Kidney (tissue), 14 donors: ENCODE measurements around the gene DENND5A. TPM values are rescaled to one million over a fixed set of nuclear protein-coding genes. Genes with fewer than 3 reads are reported as not detected.
A peak's percentile ranks its signal among the peaks of the same experiment; 100 is the strongest.

Source experiments
- DNase-seq, 5 donors: peaks; one replicate each; pipeline ENCODE4 v3.0.0-alpha.2; 2013 to 2020
- FAIRE-seq: peaks from 2 replicates; lab custom pipeline; 2012; peaks lifted over from hg19 to GRCh38; lab: Jason Lieb, UNC
- H3K27ac ChIP-seq, 2 donors: one replicate each; pipeline ENCODE4 v1.7.0; 2013; ENCODE audit warnings: low read depth in 2 of 2, low read length in 2 of 2, inconsistent platforms in 1 of 2
- H3K27me3 ChIP-seq: one replicate; pipeline ENCODE4 v1.7.1; 2013; ENCODE audit warnings: low read length, inconsistent platforms; ENCODE audit not compliant: control insufficient read depth, insufficient read depth
- H3K36me3 ChIP-seq, 3 donors: one replicate each; pipeline versions ENCODE4 v1.7.0 to v1.7.1; 2013; ENCODE audit warnings: low read length in 3 of 3, control low read depth in 1 of 3, inconsistent platforms in 1 of 3; ENCODE audit not compliant: insufficient read depth in 3 of 3, control insufficient read depth in 2 of 3
- H3K4me1 ChIP-seq, 3 donors: one replicate each; pipeline versions ENCODE4 v1.7.0 to v1.7.1; 2013; ENCODE audit warnings: low read length in 3 of 3, inconsistent platforms in 1 of 3, low read depth in 1 of 3; ENCODE audit not compliant: control insufficient read depth in 2 of 3, insufficient read depth in 2 of 3
- H3K4me3 ChIP-seq, 3 donors: one replicate each; pipeline versions ENCODE4 v1.7.0 to v1.8.1; 2013; ENCODE audit warnings: low read length in 3 of 3, control low read depth in 1 of 3, inconsistent platforms in 1 of 3
- H3K9ac ChIP-seq, 3 donors: one replicate each; pipeline versions ENCODE4 v1.7.0 to v1.7.1; 2013; ENCODE audit warnings: low read length in 3 of 3, control low read depth in 1 of 3, inconsistent platforms in 1 of 3
- H3K9me3 ChIP-seq, 3 donors: one replicate each; pipeline versions ENCODE4 v1.7.0 to v1.7.1; 2013; ENCODE audit warnings: low read length in 3 of 3, control low read depth in 1 of 3, inconsistent platforms in 1 of 3; ENCODE audit not compliant: control insufficient read depth in 2 of 3, insufficient read depth in 1 of 3
- intact Hi-C: fragments of 100-400 bp; cut with DNase I; formaldehyde crosslinking; loops from one replicate; pipeline ENCODE4 v1.11.1; 2022
- polyA plus RNA-seq: library from polyadenylated mRNA; stranded (reverse); fragments of 350-450 nt; fragmentation: Illumina TruSeq; extraction: RNeasy Lipid Tissue Mini Kit (QIAGEN cat#74804); gene quantifications from one replicate; pipeline ENCODE4 v1.2.3, GENCODE V29; 2014; ENCODE audit warnings: low read depth, low replicate concordance; ENCODE audit not compliant: insufficient read depth
- total RNA-seq: library from RNA; stranded (reverse); fragmentation: NEBNext Ultra II Directional; extraction: Animal tissue kit (Norgen Biotek cat#: 25700); gene quantifications from one replicate; pipeline ENCODE4 v1.2.1, GENCODE V29; 2021
- TF ChIP-seq, protein P1 (sequence below): IDR thresholded peaks from 3 replicates; pipeline ENCODE4 v1.5.1; 2012; ENCODE audit warnings: mild to moderate bottlenecking, moderate library complexity, borderline replicate concordance; ENCODE audit not compliant: insufficient read depth; ENCODE audit errors: extremely low read depth
- donor health status: control.
- donor health status: control.
- donor health status: control.
- donor health status: control.
- donor health status: control.
- donor health status: DM: yes; HTN: yes; CAD: no.
- donor health status: Normal renal cell carcinoma (clear cell type).

DENND5A gene
- total and polyA plus RNA-seq, 2 donors from 2014 or later: 32.4 to 53.9 TPM

DNA sequence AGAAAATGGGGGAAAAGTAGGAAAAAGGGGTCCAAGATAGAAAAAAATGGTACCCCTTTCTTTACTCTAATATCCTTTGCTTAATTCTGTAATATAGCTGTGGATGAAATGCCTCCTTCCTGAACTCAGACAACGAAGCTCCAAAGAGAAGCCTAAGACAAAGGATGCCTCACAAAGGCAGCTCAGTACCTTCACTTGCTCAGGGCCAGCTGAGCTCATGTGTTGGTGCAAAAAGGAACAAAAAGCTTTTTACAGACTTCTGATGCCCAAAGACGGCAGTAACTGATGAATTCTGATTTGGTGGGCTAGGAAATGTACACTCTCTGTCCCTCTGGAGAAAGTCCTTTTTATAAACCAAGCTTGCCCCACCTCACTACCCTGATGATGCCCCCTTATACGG, 77.5 kb downstream of the DENND5A start:
- no peak for FAIRE-seq
- Histone ChIP-seq H3K4me1 (no peaks in the 10 kb centered on the region), H3K36me3 (peaks cover 0 to 4% (median 0%) of the 10 kb centered on the region in 3 donors), H3K9me3 (no peaks in the 10 kb centered on the region), H3K9ac (no peak overlapping the region), H3K4me3 (no peak overlapping the region), H3K27me3 (no peaks in the 10 kb centered on the region), H3K27ac (no peak overlapping the region)
- intact Hi-C loops: no loop called here
- TF ChIP-seq, protein P1, sequence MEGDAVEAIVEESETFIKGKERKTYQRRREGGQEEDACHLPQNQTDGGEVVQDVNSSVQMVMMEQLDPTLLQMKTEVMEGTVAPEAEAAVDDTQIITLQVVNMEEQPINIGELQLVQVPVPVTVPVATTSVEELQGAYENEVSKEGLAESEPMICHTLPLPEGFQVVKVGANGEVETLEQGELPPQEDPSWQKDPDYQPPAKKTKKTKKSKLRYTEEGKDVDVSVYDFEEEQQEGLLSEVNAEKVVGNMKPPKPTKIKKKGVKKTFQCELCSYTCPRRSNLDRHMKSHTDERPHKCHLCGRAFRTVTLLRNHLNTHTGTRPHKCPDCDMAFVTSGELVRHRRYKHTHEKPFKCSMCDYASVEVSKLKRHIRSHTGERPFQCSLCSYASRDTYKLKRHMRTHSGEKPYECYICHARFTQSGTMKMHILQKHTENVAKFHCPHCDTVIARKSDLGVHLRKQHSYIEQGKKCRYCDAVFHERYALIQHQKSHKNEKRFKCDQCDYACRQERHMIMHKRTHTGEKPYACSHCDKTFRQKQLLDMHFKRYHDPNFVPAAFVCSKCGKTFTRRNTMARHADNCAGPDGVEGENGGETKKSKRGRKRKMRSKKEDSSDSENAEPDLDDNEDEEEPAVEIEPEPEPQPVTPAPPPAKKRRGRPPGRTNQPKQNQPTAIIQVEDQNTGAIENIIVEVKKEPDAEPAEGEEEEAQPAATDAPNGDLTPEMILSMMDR: no peak
- DNase-seq: no peak

DNA sequence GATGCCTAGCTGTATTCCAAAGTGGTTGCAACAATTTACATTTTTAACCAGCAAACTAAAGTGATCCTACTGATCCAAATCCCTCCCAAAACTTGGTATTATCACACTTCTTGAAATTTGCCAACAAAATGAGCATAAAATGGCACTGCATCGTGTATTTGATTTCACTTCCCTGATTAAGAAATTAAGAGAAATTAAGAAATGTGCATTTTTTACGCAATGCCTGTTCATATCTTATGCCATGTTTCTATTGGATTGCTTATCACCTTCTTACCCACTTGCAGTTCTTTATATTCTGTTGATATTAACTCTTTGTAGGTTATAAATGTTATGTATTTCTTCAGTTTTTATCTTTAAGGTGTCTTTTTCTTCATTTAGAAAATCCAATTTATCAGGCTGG, 80.6 kb downstream of the DENND5A start:
- DNase-seq: no peak
- Histone ChIP-seq H3K4me1 (no peaks in the 10 kb centered on the region), H3K9me3 (no peaks in the 10 kb centered on the region), H3K27me3 (no peaks in the 10 kb centered on the region), H3K27ac (no peak overlapping the region), H3K36me3 (peaks cover 4% of the 10 kb centered on the region in 3 donors), H3K4me3 (no peak overlapping the region), H3K9ac (no peak overlapping the region)
- TF ChIP-seq, protein P1: no peak
- intact Hi-C loops: no loop called here
- no peak for FAIRE-seq

DNA sequence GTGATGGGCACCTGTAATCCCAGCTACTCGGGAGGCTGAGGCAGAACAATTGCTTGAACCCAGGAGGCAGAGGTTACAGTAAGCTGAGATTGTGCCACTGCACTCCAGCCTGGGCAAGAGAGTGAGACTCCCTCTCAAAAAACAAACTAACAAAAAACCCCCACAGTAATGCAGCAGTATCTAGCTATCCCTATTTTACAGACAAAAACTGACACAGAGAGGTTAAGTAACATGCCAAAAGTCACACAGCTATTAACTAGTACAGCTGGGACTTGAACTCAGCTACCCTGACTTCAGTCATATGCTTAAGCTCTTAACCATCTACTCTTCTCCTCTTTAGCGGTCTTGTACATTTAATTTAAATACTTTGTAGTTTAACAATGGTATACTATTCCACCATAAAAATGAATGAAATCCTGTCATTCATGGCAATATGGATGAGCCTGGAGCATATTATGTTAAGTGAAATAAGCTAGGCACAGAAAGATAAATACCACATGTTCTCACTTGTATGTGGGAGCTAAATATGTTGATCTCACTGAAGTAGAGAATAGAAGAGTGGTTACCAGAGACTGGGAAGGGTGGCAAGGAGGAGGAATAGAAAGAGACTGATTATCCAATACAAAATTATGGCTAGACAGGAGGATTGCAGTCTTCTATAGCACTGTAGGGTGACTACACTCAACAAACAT, 82.8 kb downstream of the DENND5A start:
- no peaks in the 10 kb centered on the region for H3K9me3 ChIP-seq
- no peak overlapping the region for H3K4me3 ChIP-seq
- no peak overlapping the region for H3K27ac ChIP-seq
- TF ChIP-seq, protein P1: no peak
- H3K9ac ChIP-seq: no peak overlapping the region
- intact Hi-C loops: no loop called here
- no peaks in the 10 kb centered on the region for H3K4me1 ChIP-seq
- H3K36me3 ChIP-seq: peaks cover 4 to 8% (median 4%) of the 10 kb centered on the region in 3 donors
- no peaks in the 10 kb centered on the region for H3K27me3 ChIP-seq
- FAIRE-seq (no peak), DNase-seq (no peak)

DNA sequence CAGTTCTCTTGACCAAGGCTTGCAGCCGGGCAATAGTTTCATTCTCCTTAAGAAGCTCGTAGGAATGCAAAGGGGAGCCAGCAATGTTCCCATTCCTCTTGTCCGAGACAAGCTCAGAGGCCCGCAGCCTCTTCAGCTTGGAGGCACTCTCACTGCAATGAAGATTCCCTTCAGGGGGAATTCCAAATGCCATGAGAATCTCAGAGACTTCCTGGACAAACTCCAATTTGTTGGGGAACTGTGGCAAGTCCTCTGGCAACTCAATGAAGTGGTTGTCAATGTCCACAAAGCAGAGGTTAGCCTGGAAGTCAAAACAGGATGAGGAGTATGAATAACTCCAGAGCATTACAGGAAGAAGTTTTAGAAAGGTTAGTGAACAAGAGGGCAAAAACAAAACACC, 84.4 kb downstream of the DENND5A start:
- no peaks in the 10 kb centered on the region for H3K9me3 ChIP-seq
- no peaks in the 10 kb centered on the region for H3K27me3 ChIP-seq
- intact Hi-C loops: no loop called here
- H3K4me1 ChIP-seq: no peaks in the 10 kb centered on the region
- TF ChIP-seq, protein P1: no peak
- H3K27ac ChIP-seq: no peak overlapping the region
- no peak for FAIRE-seq
- H3K9ac ChIP-seq: no peak overlapping the region
- DNase-seq: peak in 1 of 5 donors; percentile 8
- peaks cover 2 to 11% (median 8%) of the 10 kb centered on the region in 3 donors for H3K36me3 ChIP-seq
- H3K4me3 ChIP-seq: no peak overlapping the region
